K562 (cell line): Measurements from ENCODE around the gene ZNF672. TPM values are rescaled to one million over a fixed set of nuclear protein-coding genes. Genes with fewer than 3 reads are reported as not detected.

Experiments used
- ATF1 ChIP-seq, 2 experiments: fragments of 450-650 bp in 1 of 2; IDR thresholded peaks; 2 replicates each; pipeline ENCODE4 v1.6.1; 2016; ENCODE audit warnings: missing compliant biosample characterization in 1 of 2, missing genetic modification characterization in 1 of 2
- BDP1 ChIP-seq: IDR thresholded peaks from 3 replicates; pipeline ENCODE4 v1.6.1; 2011; ENCODE audit not compliant: insufficient read length, insufficient read depth
- BMI1 ChIP-seq: fragments of 150-350 bp; IDR thresholded peaks from 2 replicates; pipeline ENCODE4 v1.6.1; 2014; ENCODE audit warnings: low read length
- BRF1 ChIP-seq: IDR thresholded peaks from 3 replicates; pipeline ENCODE4 v1.6.1; 2011; ENCODE audit warnings: borderline replicate concordance, mild to moderate bottlenecking; ENCODE audit not compliant: insufficient read length; ENCODE audit errors: extremely low read depth
- CREM ChIP-seq: IDR thresholded peaks from 2 replicates; pipeline ENCODE4 v1.6.1; 2014; ENCODE audit warnings: antibody characterized with exemption, low read depth
- DPF2 ChIP-seq: fragments of 450-650 bp; IDR thresholded peaks from 2 replicates; pipeline ENCODE4 v1.6.1; 2016
- ESRRB ChIP-seq: fragments of 250-450 bp; sonication (Bioruptor Pico); IDR thresholded peaks from 2 replicates; pipeline ENCODE4 v1.5.0; 2020; ENCODE audit warnings: mild to moderate bottlenecking, moderate library complexity, borderline replicate concordance
- GTF2F1 ChIP-seq: IDR thresholded peaks from 2 replicates; pipeline ENCODE4 v1.6.1; 2011; ENCODE audit warnings: low read depth, low read length, improper control_type of control experiment
- MTA3 ChIP-seq: fragments of 450-650 bp; formaldehyde crosslinking; IDR thresholded peaks from 2 replicates; pipeline ENCODE4 v1.6.1; 2017; ENCODE audit warnings: mild to moderate bottlenecking, borderline replicate concordance
- NFE2 ChIP-seq: IDR thresholded peaks from 2 replicates; pipeline ENCODE4 v1.6.1; 2014; ENCODE audit warnings: antibody characterized with exemption, low read depth
- RNF2 ChIP-seq: sonication (generic); IDR thresholded peaks from 2 replicates; pipeline ENCODE4 v1.6.1; 2016
- SMAD4 ChIP-seq: fragments of 250-450 bp; sonication (Bioruptor Pico); conservative IDR thresholded peaks from 2 replicates; pipeline ENCODE4 v1.8.0; 2021; ENCODE audit warnings: inconsistent platforms, mild to moderate bottlenecking, moderate library complexity
- SPI1 ChIP-seq: IDR thresholded peaks from 2 replicates; pipeline ENCODE4 v1.6.1; 2011; ENCODE audit warnings: low read depth, low read length, control low read depth, borderline replicate concordance
- SREBF2 ChIP-seq: sonication (generic); formaldehyde crosslinking; IDR thresholded peaks from 2 replicates; pipeline ENCODE4 v1.4.0; 2020; ENCODE audit warnings: mild to moderate bottlenecking, missing genetic modification reagents
- ZNF282 ChIP-seq: sonication (generic); formaldehyde crosslinking; IDR thresholded peaks from 2 replicates; pipeline ENCODE4 v1.8.1; 2023; ENCODE audit warnings: missing genetic modification reagents
- polyA plus RNA-seq, 8 experiments: library from polyadenylated mRNA; depleted of rRNA in 4 of 8; stranded (reverse) in 5 of 8; unstranded in 3 of 8; fragments of >200 nt; fragmentation: Nextera tagmentation in 2 of 8; fragmentation: Illumina TruSeq in 1 of 8; extraction: Ambion mirVana in 2 of 8; extraction: Trizol in 1 of 8; gene quantifications; 2 replicates each; pipeline versions ENCODE4 v1.2.1 to v1.2.3, GENCODE V29; 2011 to 2014; ENCODE audit warnings: inconsistent platforms in 1 of 8, missing spikeins in 1 of 8
- total RNA-seq, 7 experiments: library from RNA; depleted of rRNA in 6 of 7; stranded (reverse); fragments of >200 nt in 6 of 7; fragmentation: Illumina TruSeq in 2 of 7; extraction: Trizol in 2 of 7; gene quantifications; 2 replicates each; pipeline versions ENCODE4 v1.2.1 to v1.2.3, GENCODE V29; 2011 to 2021; ENCODE audit warnings: low replicate concordance in 1 of 7
- TF ChIP-seq, protein P1 (sequence below): fragments of 450-650 bp; formaldehyde crosslinking; IDR thresholded peaks from 2 replicates; pipeline ENCODE4 v1.4.0; 2022; ENCODE audit warnings: missing genetic modification characterization
- TF ChIP-seq, protein P2 (sequence below): fragments of 450-650 bp; IDR thresholded peaks from 2 replicates; pipeline ENCODE4 v1.6.1; 2016; ENCODE audit warnings: missing biosample characterization, missing genetic modification characterization
- TF ChIP-seq, protein P3 (sequence below), 2 experiments: IDR thresholded peaks; 2 replicates each; pipeline ENCODE4 v1.6.1; 2011; ENCODE audit warnings: borderline replicate concordance in 1 of 2, control low read depth in 1 of 2, low read depth in 1 of 2, low read length in 1 of 2, mild to moderate bottlenecking in 1 of 2, mixed read lengths in 1 of 2, moderate library complexity in 1 of 2; ENCODE audit not compliant: insufficient read depth in 1 of 2, insufficient read length in 1 of 2, poor library complexity in 1 of 2, severe bottlenecking in 1 of 2; ENCODE audit errors: extremely low read depth in 1 of 2
- TF ChIP-seq, protein P4 (sequence below): IDR thresholded peaks from 2 replicates; pipeline ENCODE4 v1.6.1; 2011; ENCODE audit not compliant: insufficient read length; ENCODE audit errors: extremely low read depth
- TF ChIP-seq, protein P5 (sequence below): sonication (generic); formaldehyde crosslinking; IDR thresholded peaks from 2 replicates; pipeline ENCODE4 v1.8.1; 2023; ENCODE audit warnings: mild to moderate bottlenecking, missing genetic modification reagents, moderate library complexity
- TF ChIP-seq, protein P6 (sequence below): sonication (generic); formaldehyde crosslinking; IDR thresholded peaks from 2 replicates; pipeline ENCODE4 v1.8.1; 2023; ENCODE audit warnings: mild to moderate bottlenecking, missing genetic modification reagents

Gene ZNF672
- total and polyA plus RNA-seq, 9 of the 15 experiments (the other 6 are each of a cell fraction or from before 2014, with no cell fraction given), result 1.9 to 57.9 (median 24.1) TPM

DNA sequence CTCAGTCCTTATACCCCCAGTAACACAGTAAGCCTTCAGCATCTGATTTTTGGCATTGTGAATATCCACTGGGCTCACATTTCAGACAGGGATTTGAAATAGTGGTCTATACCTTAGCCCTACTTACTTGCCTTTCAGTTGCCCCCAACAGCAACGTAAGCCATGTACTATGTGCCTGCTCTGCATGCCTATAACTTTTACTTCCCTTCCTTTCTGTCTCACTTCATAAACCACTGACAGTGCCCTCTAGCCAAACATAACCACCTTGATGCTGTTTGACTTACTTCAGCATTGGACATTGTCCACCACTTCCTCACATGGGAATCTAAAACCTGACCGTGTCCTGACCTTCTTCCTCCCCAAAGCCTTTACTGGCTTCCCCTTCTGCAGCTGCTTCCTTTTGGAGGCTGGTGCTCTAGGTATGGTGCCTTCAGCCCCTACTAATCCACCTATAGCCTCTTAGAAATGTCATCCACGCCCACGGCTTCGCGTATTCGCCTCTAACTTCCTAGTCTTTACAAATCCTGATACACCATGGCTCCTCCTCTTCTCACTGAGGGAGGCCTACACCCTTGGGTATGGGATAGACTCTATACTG, 3.6 kb upstream of the ZNF672 start (continued):
- TF ChIP-seq, protein P1, sequence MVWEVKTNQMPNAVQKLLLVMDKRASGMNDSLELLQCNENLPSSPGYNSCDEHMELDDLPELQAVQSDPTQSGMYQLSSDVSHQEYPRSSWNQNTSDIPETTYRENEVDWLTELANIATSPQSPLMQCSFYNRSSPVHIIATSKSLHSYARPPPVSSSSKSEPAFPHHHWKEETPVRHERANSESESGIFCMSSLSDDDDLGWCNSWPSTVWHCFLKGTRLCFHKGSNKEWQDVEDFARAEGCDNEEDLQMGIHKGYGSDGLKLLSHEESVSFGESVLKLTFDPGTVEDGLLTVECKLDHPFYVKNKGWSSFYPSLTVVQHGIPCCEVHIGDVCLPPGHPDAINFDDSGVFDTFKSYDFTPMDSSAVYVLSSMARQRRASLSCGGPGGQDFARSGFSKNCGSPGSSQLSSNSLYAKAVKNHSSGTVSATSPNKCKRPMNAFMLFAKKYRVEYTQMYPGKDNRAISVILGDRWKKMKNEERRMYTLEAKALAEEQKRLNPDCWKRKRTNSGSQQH (CRISPR knock-in tag), result 0 out of 2 replicates have a peak, but pooled peaks have one; percentile 53
- TF ChIP-seq, protein P2, sequence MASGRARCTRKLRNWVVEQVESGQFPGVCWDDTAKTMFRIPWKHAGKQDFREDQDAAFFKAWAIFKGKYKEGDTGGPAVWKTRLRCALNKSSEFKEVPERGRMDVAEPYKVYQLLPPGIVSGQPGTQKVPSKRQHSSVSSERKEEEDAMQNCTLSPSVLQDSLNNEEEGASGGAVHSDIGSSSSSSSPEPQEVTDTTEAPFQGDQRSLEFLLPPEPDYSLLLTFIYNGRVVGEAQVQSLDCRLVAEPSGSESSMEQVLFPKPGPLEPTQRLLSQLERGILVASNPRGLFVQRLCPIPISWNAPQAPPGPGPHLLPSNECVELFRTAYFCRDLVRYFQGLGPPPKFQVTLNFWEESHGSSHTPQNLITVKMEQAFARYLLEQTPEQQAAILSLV (tag), result no peak
- no peak for TF ChIP-seq SREBF2 (CRISPR knock-in tag)
- TF ChIP-seq SMAD4 (CRISPR knock-in tag), result 0 out of 2 replicates have a peak, but pooled peaks have one; percentile 24
- TF ChIP-seq ATF1 (CRISPR knock-in tag; IDR thresholded peaks at IDR 0.05), result no peak
- TF ChIP-seq ATF1 (tag; IDR thresholded peaks at IDR 0.05), result 0 out of 2 replicates have a peak, but pooled peaks have one; percentile 20
- TF ChIP-seq, protein P3, sequence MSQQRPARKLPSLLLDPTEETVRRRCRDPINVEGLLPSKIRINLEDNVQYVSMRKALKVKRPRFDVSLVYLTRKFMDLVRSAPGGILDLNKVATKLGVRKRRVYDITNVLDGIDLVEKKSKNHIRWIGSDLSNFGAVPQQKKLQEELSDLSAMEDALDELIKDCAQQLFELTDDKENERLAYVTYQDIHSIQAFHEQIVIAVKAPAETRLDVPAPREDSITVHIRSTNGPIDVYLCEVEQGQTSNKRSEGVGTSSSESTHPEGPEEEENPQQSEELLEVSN (IDR thresholded peaks at IDR 0.05; ENCODE audit: borderline replicate concordance in 1 of 2, extremely low read depth in 1 of 2, insufficient read depth in 1 of 2, insufficient read length in 1 of 2, low read depth in 1 of 2, low read length in 1 of 2, poor library complexity in 1 of 2, severe bottlenecking in 1 of 2), result peak in 1 of 2 experiments; percentile 9
- TF ChIP-seq BMI1, result no peak
- no peak for TF ChIP-seq ESRRB (CRISPR knock-in tag)
- peak; percentile 78; the same call in 1 of the 2 replicates for TF ChIP-seq SPI1
- TF ChIP-seq DPF2, result 0 out of 2 replicates have a peak, but pooled peaks have one; percentile 18
- TF ChIP-seq ZNF282, result no peak
- TF ChIP-seq BRF1, result no peak
- TF ChIP-seq, protein P4, sequence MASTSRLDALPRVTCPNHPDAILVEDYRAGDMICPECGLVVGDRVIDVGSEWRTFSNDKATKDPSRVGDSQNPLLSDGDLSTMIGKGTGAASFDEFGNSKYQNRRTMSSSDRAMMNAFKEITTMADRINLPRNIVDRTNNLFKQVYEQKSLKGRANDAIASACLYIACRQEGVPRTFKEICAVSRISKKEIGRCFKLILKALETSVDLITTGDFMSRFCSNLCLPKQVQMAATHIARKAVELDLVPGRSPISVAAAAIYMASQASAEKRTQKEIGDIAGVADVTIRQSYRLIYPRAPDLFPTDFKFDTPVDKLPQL, result no peak
- TF ChIP-seq CREM, result no peak
- no peak for TF ChIP-seq RNF2
- TF ChIP-seq BDP1, result no peak
- TF ChIP-seq NFE2, result no peak
- TF ChIP-seq, protein P5, sequence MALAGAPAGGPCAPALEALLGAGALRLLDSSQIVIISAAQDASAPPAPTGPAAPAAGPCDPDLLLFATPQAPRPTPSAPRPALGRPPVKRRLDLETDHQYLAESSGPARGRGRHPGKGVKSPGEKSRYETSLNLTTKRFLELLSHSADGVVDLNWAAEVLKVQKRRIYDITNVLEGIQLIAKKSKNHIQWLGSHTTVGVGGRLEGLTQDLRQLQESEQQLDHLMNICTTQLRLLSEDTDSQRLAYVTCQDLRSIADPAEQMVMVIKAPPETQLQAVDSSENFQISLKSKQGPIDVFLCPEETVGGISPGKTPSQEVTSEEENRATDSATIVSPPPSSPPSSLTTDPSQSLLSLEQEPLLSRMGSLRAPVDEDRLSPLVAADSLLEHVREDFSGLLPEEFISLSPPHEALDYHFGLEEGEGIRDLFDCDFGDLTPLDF (CRISPR knock-in tag), result no peak
- no peak for TF ChIP-seq GTF2F1
- 0 out of 2 replicates have a peak, but pooled peaks have one; percentile 27 for TF ChIP-seq MTA3
- TF ChIP-seq, protein P6, sequence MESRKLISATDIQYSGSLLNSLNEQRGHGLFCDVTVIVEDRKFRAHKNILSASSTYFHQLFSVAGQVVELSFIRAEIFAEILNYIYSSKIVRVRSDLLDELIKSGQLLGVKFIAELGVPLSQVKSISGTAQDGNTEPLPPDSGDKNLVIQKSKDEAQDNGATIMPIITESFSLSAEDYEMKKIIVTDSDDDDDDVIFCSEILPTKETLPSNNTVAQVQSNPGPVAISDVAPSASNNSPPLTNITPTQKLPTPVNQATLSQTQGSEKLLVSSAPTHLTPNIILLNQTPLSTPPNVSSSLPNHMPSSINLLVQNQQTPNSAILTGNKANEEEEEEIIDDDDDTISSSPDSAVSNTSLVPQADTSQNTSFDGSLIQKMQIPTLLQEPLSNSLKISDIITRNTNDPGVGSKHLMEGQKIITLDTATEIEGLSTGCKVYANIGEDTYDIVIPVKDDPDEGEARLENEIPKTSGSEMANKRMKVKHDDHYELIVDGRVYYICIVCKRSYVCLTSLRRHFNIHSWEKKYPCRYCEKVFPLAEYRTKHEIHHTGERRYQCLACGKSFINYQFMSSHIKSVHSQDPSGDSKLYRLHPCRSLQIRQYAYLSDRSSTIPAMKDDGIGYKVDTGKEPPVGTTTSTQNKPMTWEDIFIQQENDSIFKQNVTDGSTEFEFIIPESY (CRISPR knock-in tag), result no peak
